Esophagus (tissue), 2 donors: ENCODE measurements around the gene DUOX2. TPM values are rescaled to one million over a fixed set of nuclear protein-coding genes. Genes with fewer than 3 reads are reported as not detected.

Source experiments
- polyA plus RNA-seq, 2 donors: library from polyadenylated mRNA; stranded (reverse); fragments of 200-250 nt; gene quantifications; one replicate each; pipeline ENCODE4 v1.2.3, GENCODE V29; 2013
- donor health status: healthy with polysubstance abuse.
- donor health status: Bipolar disorder and iron deficiency.

DUOX2 gene
- polyA plus RNA-seq, 2 donors, result 15.8 to 26.3 TPM

Other genes starting within 250 kb of the DUOX2 start
- gene TERB2, start 157.5 kb downstream of the DUOX2 start, polyA plus RNA-seq, result not detected
- 10 to 100 TPM in 1 of 2 donors, 1 to 10 TPM in 1; 6.4 to 18.3 TPM for gene SORD, start 91.0 kb downstream of the DUOX2 start, polyA plus RNA-seq
- gene DUOXA2, start 154 bp upstream of the DUOX2 start, polyA plus RNA-seq, result 10 to 100 TPM in 1 of 2 donors, 1 to 10 TPM in 1; 8.4 to 39.1 TPM
- gene DUOXA1, start 15.7 kb upstream of the DUOX2 start, polyA plus RNA-seq, result 100 to 1,000 TPM; 145 to 174 TPM
- gene DUOX1, start 15.8 kb upstream of the DUOX2 start, polyA plus RNA-seq, result 100 to 1,000 TPM in 1 of 2 donors, 10 to 100 TPM in 1; 64.7 to 111 TPM
- 1 to 10 TPM; 2.1 to 2.4 TPM for gene SHF, start 73.8 kb upstream of the DUOX2 start, polyA plus RNA-seq
- not detected for gene SLC28A2, start 138.1 kb upstream of the DUOX2 start, polyA plus RNA-seq